Aorta (tissue), 5 donors: ENCODE data around the gene USP2. TPM values are rescaled to one million over a fixed set of nuclear protein-coding genes. Genes with fewer than 3 reads are reported as not detected.

Source experiments
- ATAC-seq: fragments of 200-7000 bp; cut with Tn5 transposase; one replicate; pipeline ENCODE4 v1.9.1; 2022; ENCODE audit warnings: moderate library complexity; ENCODE audit not compliant: low FRiP score
- DNase-seq, 2 donors: peaks; one replicate each; pipeline ENCODE4 v3.0.0-alpha.2; 2020
- H3K27ac ChIP-seq, 2 donors: one replicate each; pipeline ENCODE4 v1.5.1; 2013; ENCODE audit warnings: low read length in 2 of 2, mild to moderate bottlenecking in 2 of 2, moderate library complexity in 2 of 2, control low read depth in 1 of 2, inconsistent platforms in 1 of 2, low read depth in 1 of 2
- H3K27me3 ChIP-seq, 2 donors: one replicate each; pipeline ENCODE4 v1.6.1; 2013; ENCODE audit warnings: control low read depth in 1 of 2, low read length in 1 of 2, mild to moderate bottlenecking in 1 of 2, moderate library complexity in 1 of 2; ENCODE audit not compliant: insufficient read depth in 2 of 2, control insufficient read depth in 1 of 2
- H3K36me3 ChIP-seq, 2 donors: one replicate each; pipeline ENCODE4 v1.6.1; 2013; ENCODE audit warnings: control low read depth in 1 of 2, low read length in 1 of 2, mild to moderate bottlenecking in 1 of 2; ENCODE audit not compliant: insufficient read depth in 2 of 2, control insufficient read depth in 1 of 2
- H3K4me1 ChIP-seq, 2 donors: one replicate each; pipeline ENCODE4 v1.6.1; 2013; ENCODE audit warnings: low read length in 2 of 2, control low read depth in 1 of 2, mild to moderate bottlenecking in 1 of 2, moderate library complexity in 1 of 2; ENCODE audit not compliant: insufficient read depth in 2 of 2, control insufficient read depth in 1 of 2
- H3K4me3 ChIP-seq, 2 donors: one replicate each; pipeline ENCODE4 v1.5.1; 2013; ENCODE audit warnings: low read length in 2 of 2, control low read depth in 1 of 2, mild to moderate bottlenecking in 1 of 2
- H3K9me3 ChIP-seq: one replicate; pipeline ENCODE4 v1.6.1; 2013; ENCODE audit warnings: mild to moderate bottlenecking, low read length; ENCODE audit not compliant: control insufficient read depth
- WGBS, 2 donors: extraction: QIAGEN DNeasy Blood & Tissue Kit; methylation state at CpG; one replicate each; pipeline ENCODE4 v1.1.7; 2013; 5-methylcytosine and 5-hydroxymethylcytosine counted together
- intact Hi-C, 2 donors: fragments of 100-400 bp; cut with DNase I; formaldehyde crosslinking; loops; one replicate each; pipeline versions ENCODE4 v1.14.2 to v1.15.0; 2022
- polyA plus RNA-seq, 2 donors: library from polyadenylated mRNA; stranded (reverse); fragments of 200-250 nt; gene quantifications; one replicate each; pipeline ENCODE4 v1.2.3, GENCODE V29; 2013
- total RNA-seq, 2 donors: library from RNA; stranded (reverse); fragmentation: NEBNext Ultra II Directional; extraction: Animal tissue kit (Norgen Biotek cat#: 25700); gene quantifications; one replicate each; pipeline ENCODE4 v1.2.1, GENCODE V29; 2021
- donor health status: healthy with polysubstance abuse.
- donor health status: Bipolar disorder and iron deficiency.
- donor health status: DM: no; HTN: no; CAD: no.
- donor health status: DM: no; HTN: no; CAD: no.
- donor health status: DM: yes; HTN: yes; CAD: no.

Gene USP2
- total and polyA plus RNA-seq, 4 donors: 0.18 to 3.0 (median 1.9) TPM

DNA sequence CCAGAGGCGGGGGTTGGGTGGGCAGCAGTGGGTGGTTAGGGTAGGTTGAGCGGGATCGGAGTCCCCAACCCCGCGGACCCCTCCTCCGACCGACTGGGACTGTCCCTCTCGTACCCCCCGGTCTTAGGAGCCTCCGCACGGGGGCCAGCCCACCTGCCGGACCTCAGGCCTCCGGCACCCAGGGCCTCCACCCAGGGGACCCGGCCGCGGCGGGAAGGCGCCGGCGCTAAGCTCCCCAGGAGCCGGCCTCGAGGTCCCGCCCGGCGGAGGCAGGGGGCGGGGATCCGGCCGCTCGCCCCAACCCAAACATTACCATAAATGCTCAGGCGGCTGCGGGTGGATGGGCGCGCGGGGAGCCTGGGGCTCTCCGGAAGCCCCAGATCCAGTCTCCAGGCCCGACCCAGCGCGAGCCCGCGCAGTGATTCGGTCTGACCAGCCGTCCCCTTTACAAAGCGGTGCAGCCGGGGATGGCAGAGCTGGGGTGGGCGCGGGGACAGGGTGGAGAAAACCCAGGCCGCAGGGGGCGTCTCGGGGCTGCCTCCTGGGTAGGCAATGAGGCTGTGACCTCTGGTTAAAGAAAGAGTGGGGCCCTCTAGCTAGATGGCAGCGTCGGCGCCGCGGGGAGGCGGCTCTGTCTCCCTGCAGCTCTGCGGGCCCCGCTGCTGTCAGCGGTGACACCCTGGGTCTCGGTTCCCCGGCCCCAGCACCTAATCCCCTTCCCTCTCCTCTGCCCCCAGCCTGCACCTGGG is 60.5 kb downstream of the USP2 start:
- H3K27me3 ChIP-seq: no peaks in the 10 kb centered on the region
- peak overlapping the region; percentile 16 to 35 for H3K4me3 ChIP-seq
- no peaks in the 10 kb centered on the region for H3K36me3 ChIP-seq
- no peaks in the 10 kb centered on the region for H3K4me1 ChIP-seq
- no peaks in the 10 kb centered on the region for H3K9me3 ChIP-seq
- DNase-seq: peak; percentile 80 to 92
- intact Hi-C loops: loop anchor here (5.0 kb wide), 2 partner anchors 114 to 124 kb away; partner anchors contain the start of gene CBL (in 1 of the 2)
- peak overlapping the region; percentile 79 to 97 for H3K27ac ChIP-seq
- ATAC-seq: peak; percentile 74
- 1% methylated on average over 56 to 60 of the region's 60 CpGs for WGBS, 2 donors

DNA sequence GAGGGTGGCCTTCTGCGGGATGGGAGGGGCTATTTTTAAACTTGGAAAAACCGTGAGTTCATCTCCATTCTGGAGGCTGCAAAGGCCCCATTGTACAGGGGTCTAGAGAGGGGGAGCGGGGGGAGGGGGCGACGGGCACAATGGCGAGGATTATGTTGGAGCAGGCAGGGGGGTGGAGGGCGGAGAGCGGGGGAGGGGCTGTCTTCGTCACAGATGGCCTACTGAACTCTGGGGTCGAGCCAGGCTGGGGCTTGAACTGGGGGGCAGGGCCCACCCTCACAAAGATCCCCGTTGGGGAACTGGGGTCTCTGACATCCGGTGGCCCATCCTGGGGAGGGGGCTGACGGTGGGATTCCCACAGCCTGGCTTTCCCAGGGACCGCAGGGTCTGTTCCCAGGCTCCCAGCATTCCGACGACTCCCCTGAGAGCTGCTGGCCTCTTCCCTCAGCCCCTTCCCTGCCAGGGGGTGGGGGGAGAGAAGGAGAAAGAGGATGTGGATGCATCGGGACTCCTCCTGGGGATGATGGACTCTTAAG is 61.2 kb downstream of the USP2 start:
- Histone ChIP-seq H3K27ac (peak overlapping the region; percentile 79 to 97), H3K4me3 (peak overlapping the region; percentile 16 to 35), H3K36me3 (no peaks in the 10 kb centered on the region), H3K9me3 (no peaks in the 10 kb centered on the region), H3K4me1 (no peaks in the 10 kb centered on the region), H3K27me3 (no peaks in the 10 kb centered on the region)
- intact Hi-C loops: loop anchor here (5.0 kb wide), 2 partner anchors 113 to 123 kb away; partner anchors contain the start of gene CBL (in 1 of the 2)
- DNase-seq: no peak
- no peak for ATAC-seq
- 10 to 15% methylated on average over 17 of the region's 17 CpGs for WGBS, 2 donors

- Histone ChIP-seq H3K27me3 (no peaks in the 10 kb centered on the region), H3K9me3 (no peaks in the 10 kb centered on the region), H3K4me3 (no peak overlapping the region), H3K27ac (peak overlapping the region; percentile 63 to 97), H3K36me3 (peaks cover 0 to 1% of the 10 kb centered on the region in 2 donors), H3K4me1 (no peaks in the 10 kb centered on the region)
- no peak for DNase-seq
- intact Hi-C loops: loop anchor here (5.0 kb wide), 2 partner anchors 112 to 122 kb away; partner anchors contain the start of gene CBL (in 1 of the 2)
- ATAC-seq: no peak
- 48 to 58% methylated on average over 11 of the region's 11 CpGs for WGBS, 2 donors
These were observed 61.7 kb downstream of the USP2 start for GRCh38 chr11:119319700-119320239.

- Histone ChIP-seq H3K4me3 (no peak overlapping the region), H3K27me3 (no peaks in the 10 kb centered on the region), H3K4me1 (no peaks in the 10 kb centered on the region), H3K36me3 (peaks cover 0 to 5% of the 10 kb centered on the region in 2 donors), H3K27ac (peak overlapping the region; percentile 63 to 97), H3K9me3 (no peaks in the 10 kb centered on the region)
- no peak for ATAC-seq
- WGBS, 2 donors: 38 to 49% methylated on average over 8 of the region's 8 CpGs
- intact Hi-C loops: no loop called here
- no peak for DNase-seq
These were observed 62.3 kb downstream of the USP2 start for GRCh38 chr11:119319136-119319699.

DNA sequence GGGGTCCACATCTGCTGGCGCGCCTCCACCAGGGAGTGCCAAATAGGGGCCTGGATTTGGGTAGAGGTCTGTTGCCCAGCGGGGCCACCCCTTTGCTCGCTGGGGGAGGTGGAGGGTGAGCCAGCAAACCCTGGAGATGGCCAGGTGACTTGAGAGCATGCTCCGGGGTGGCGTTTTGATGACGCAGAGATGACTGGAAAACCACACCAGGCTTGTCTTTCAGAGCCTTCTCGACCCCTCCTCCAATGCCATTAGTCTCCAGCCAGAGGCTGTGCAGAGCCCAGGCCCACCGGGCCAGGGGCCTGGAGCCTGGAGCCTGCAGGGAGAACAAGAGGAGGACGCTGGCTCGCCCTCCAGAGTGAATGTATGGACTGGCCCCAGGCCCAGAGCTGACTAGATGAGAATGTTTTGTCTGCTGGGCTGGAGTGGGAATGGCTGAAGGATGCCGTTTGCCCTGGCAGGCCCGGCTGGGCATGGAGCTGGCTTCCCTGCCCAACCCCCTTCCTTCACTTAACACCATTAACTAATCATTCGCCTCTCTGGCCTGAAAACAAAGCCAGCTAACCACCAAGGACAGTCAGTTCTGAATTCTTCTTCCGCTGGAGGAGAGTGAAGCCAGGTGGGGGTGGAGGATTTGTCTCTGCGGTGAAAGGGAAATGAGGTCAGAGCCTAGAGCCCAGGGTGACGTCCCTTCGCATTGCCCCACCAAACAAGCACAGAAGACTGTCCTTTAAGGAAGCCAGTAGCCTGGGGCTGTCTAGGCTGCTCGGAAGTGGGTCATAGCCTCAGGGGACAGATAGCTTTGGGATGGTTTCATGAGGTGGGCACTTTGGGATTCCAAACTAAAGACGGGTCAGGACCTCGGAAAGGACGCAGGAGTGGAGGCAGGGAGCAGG is 63.0 kb downstream of the USP2 start:
- Histone ChIP-seq H3K9me3 (no peaks in the 10 kb centered on the region), H3K4me3 (no peak overlapping the region), H3K4me1 (no peaks in the 10 kb centered on the region), H3K27me3 (no peaks in the 10 kb centered on the region), H3K27ac (peak overlapping the region; percentile 63 to 97), H3K36me3 (peaks cover 0 to 5% of the 10 kb centered on the region in 2 donors)
- DNase-seq (peak in 1 of 2 donors; percentile 80), ATAC-seq (no peak)
- WGBS, 2 donors: 11 to 19% methylated on average over 22 of the region's 22 CpGs
- intact Hi-C loops: no loop called here

GRCh38 chr11:119317592-119318239 is 63.8 kb downstream of the USP2 start:
- Histone ChIP-seq H3K4me3 (no peak overlapping the region), H3K36me3 (peaks cover 1 to 7% of the 10 kb centered on the region in 2 donors), H3K27ac (peak overlapping the region; percentile 63 to 97), H3K27me3 (no peaks in the 10 kb centered on the region), H3K4me1 (no peaks in the 10 kb centered on the region), H3K9me3 (no peaks in the 10 kb centered on the region)
- no peak for ATAC-seq
- no peak for DNase-seq
- WGBS, 2 donors: 31 to 32% methylated on average over 14 of the region's 14 CpGs
- intact Hi-C loops: loop anchor here in 1 of 2 donors (1.0 kb wide), 1 partner anchor 215 kb away; no protein-coding TSS in a partner anchor

DNA sequence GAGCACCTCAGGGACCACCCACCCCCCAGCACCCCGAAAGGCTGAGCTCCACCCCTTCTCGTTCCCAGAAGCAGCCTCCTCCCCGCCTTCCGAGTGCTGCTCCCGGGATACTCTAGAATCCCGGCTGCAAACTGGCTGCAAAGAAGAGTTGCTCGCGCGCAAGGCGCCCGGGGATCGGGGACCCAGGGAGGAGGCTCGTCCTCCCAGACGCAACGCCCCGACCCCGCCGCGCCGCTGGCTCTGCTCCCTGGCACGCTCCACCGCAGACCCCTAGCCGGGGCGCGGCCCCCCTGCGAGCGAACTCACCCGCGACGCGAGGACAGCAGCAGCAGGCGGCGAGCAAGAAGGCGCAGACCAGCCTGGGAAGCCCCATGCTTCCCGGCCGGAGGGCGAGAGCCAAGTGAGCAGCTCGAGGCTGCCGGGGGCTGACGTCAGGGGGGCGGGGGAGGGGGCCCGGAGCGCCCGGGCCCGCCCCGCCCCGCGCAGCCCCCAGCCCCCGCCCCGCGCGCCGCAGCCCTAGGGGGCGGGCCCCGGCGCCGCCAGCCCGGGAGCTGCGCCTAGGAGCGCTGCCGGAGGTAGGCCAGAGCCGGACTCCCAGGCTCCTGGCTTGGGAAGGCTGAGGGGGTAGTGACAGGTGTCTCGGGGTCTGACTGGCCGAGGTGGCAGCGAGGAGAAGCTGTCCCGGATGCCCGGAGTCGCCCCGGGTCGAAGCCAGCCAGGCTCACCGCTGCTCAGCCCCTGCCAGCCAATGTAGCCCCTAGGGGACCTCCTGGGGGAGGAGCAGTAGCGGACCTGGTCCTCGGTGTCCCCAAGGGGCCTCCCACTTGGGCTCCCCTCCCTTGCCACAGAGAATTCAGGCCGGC is 64.5 kb downstream of the USP2 start, which contains the start of gene MCAM:
MCAM (minus strand) TSS at position 402 of the 863 bp plus-strand sequence; CDS start at position 373, 29 bp downstream.
- Histone ChIP-seq H3K36me3 (peaks cover 4 to 8% of the 10 kb centered on the region in 2 donors), H3K27me3 (no peaks in the 10 kb centered on the region), H3K4me1 (no peaks in the 10 kb centered on the region), H3K27ac (peak within 1 kb of the TSS; percentile 96 to 97), H3K4me3 (peak within 1 kb of the TSS; percentile 48 to 64), H3K9me3 (no peaks in the 10 kb centered on the region)
- 0 to 1% methylated on average over 65 to 74 of the region's 74 CpGs for WGBS, 2 donors
- ATAC-seq (peak; percentile 57), DNase-seq (peak; percentile 86 to 91)
- intact Hi-C loops: loop anchor here in 1 of 2 donors (1.0 kb wide), 1 partner anchor 215 kb away; no protein-coding TSS in a partner anchor
